Transverse colon (tissue), 3 donors: ENCODE measurements around the gene INTS11.

Experiments used
- EP300 ChIP-seq: sonication (generic); formaldehyde crosslinking; IDR thresholded peaks from one replicate; pipeline ENCODE4 v1.6.1; 2017; ENCODE audit warnings: antibody characterized with exemption, low read depth
- POLR2A ChIP-seq: fragments of 450-650 bp; IDR thresholded peaks from one replicate; pipeline ENCODE4 v1.6.1; 2016; ENCODE audit warnings: antibody characterized with exemption, mild to moderate bottlenecking, moderate library complexity
- TF ChIP-seq, protein P1 (sequence below), 5 experiments: fragments of 200-600 bp in 3 of 5; fragments of 450-650 bp in 2 of 5; sonication (generic) in 3 of 5; IDR thresholded peaks; 1 replicate in 2 of 5; 2 replicates in 3 of 5; pipeline ENCODE4 v1.5.1; 2016 to 2017; ENCODE audit warnings: antibody characterized with exemption in 5 of 5, inconsistent platforms in 3 of 5, mild to moderate bottlenecking in 2 of 5, moderate library complexity in 1 of 5

GRCh38 chr1:1370771-1371300, 46.4 kb upstream of the INTS11 start:
- TF ChIP-seq POLR2A (no peak), EP300 (no peak)
- TF ChIP-seq, protein P1, sequence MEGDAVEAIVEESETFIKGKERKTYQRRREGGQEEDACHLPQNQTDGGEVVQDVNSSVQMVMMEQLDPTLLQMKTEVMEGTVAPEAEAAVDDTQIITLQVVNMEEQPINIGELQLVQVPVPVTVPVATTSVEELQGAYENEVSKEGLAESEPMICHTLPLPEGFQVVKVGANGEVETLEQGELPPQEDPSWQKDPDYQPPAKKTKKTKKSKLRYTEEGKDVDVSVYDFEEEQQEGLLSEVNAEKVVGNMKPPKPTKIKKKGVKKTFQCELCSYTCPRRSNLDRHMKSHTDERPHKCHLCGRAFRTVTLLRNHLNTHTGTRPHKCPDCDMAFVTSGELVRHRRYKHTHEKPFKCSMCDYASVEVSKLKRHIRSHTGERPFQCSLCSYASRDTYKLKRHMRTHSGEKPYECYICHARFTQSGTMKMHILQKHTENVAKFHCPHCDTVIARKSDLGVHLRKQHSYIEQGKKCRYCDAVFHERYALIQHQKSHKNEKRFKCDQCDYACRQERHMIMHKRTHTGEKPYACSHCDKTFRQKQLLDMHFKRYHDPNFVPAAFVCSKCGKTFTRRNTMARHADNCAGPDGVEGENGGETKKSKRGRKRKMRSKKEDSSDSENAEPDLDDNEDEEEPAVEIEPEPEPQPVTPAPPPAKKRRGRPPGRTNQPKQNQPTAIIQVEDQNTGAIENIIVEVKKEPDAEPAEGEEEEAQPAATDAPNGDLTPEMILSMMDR (IDR thresholded peaks at IDR 0.05): no peak
